Transverse colon (tissue), 4 donors: ENCODE results near the gene PELO. TPM values are rescaled to one million over a fixed set of nuclear protein-coding genes. Genes with fewer than 3 reads are reported as not detected.

Experiments used
- DNase-seq: peaks from one replicate; pipeline ENCODE4 v3.0.0-alpha.2; 2019
- H3K27ac ChIP-seq, 4 donors: fragments of 200-600 bp; sonication (generic); 2 replicates each; pipeline ENCODE4 v1.5.1; 2016 to 2018; ENCODE audit warnings: inconsistent platforms in 4 of 4
- H3K27me3 ChIP-seq: fragments of 200-600 bp; sonication (generic); 2 replicates; pipeline ENCODE4 v1.5.1; 2017; ENCODE audit warnings: inconsistent platforms
- H3K36me3 ChIP-seq, 4 donors: fragments of 200-600 bp; sonication (generic); 2 replicates each; pipeline ENCODE4 v1.5.1; 2017 to 2019; ENCODE audit warnings: inconsistent platforms in 4 of 4
- H3K4me1 ChIP-seq, 4 donors: fragments of 200-600 bp; sonication (generic); 2 replicates each; pipeline ENCODE4 v1.5.1; 2017 to 2020; ENCODE audit warnings: inconsistent platforms in 4 of 4
- H3K4me3 ChIP-seq, 4 donors: fragments of 200-600 bp; sonication (generic); 1 replicate in 1 of 4; 2 replicates in 3 of 4; pipeline versions ENCODE4 v1.5.1 to v1.6.1; 2017 to 2019; ENCODE audit warnings: inconsistent platforms in 4 of 4
- H3K9me3 ChIP-seq, 2 donors: fragments of 200-600 bp; sonication (generic); 2 replicates each; pipeline ENCODE4 v1.5.1; 2017 to 2019; ENCODE audit warnings: inconsistent platforms in 2 of 2
- CTCF ChIP-seq, 5 experiments: fragments of 200-600 bp in 3 of 5; fragments of 450-650 bp in 2 of 5; sonication (generic) in 3 of 5; IDR thresholded peaks; 1 replicate in 2 of 5; 2 replicates in 3 of 5; pipeline ENCODE4 v1.5.1; 2016 to 2017; ENCODE audit warnings: antibody characterized with exemption in 5 of 5, inconsistent platforms in 3 of 5, mild to moderate bottlenecking in 2 of 5, moderate library complexity in 1 of 5
- EP300 ChIP-seq: sonication (generic); formaldehyde crosslinking; IDR thresholded peaks from one replicate; pipeline ENCODE4 v1.6.1; 2017; ENCODE audit warnings: antibody characterized with exemption, low read depth
- POLR2A ChIP-seq: fragments of 450-650 bp; IDR thresholded peaks from one replicate; pipeline ENCODE4 v1.6.1; 2016; ENCODE audit warnings: antibody characterized with exemption, mild to moderate bottlenecking, moderate library complexity
- POLR2AphosphoS5 ChIP-seq, 3 donors: sonication (generic); formaldehyde crosslinking; IDR thresholded peaks; one replicate each; pipeline ENCODE4 v1.6.1; 2016; ENCODE audit warnings: antibody characterized with exemption in 3 of 3
- WGBS, 2 donors: methylation state at CpG; one replicate each; pipeline ENCODE4 v1.1.5; 2018; ENCODE audit warnings: low coverage in 1 of 2; 5-methylcytosine and 5-hydroxymethylcytosine counted together
- in situ Hi-C, 4 donors: fragments of 200-750 bp; cut with MboI; loops; one replicate each; pipeline versions ENCODE4 v1.15.0 to v1.15.1; 2017; ENCODE audit warnings: low sequenced_read_pairs in 3 of 4, low pct_ligation_motif_present in 1 of 4, low pct_unique_long_range_greater_than_20kb in 1 of 4
- intact Hi-C: fragments of 100-400 bp; cut with DNase I; formaldehyde crosslinking; loops from one replicate; pipeline ENCODE4 v1.15.1; 2023; ENCODE audit warnings: low total_unique reads
- total RNA-seq, 4 donors: library from RNA; depleted of rRNA; stranded (reverse); fragments of >200 nt; gene quantifications; one replicate each; pipeline ENCODE4 v1.1.0, GENCODE V29; 2016

Gene PELO
- total RNA-seq, 4 donors from 2014 or later, result 10.1 to 62.3 (median 16.8) TPM

- TF ChIP-seq POLR2A, result no peak
- no peak for TF ChIP-seq EP300
- no peak for TF ChIP-seq POLR2AphosphoS5 (IDR thresholded peaks at IDR 0.05)
- no peak for TF ChIP-seq CTCF (IDR thresholded peaks at IDR 0.05)
- Histone ChIP-seq H3K4me3 (no peak overlapping the region), H3K27me3 (no peaks in the 10 kb centered on the region), H3K27ac (no peak overlapping the region), H3K4me1 (peaks cover 0 to 2% (median 0%) of the 10 kb centered on the region in 4 donors), H3K36me3 (no peaks in the 10 kb centered on the region), H3K9me3 (no peaks in the 10 kb centered on the region)
- no peak for DNase-seq
- in situ Hi-C loops, result loop anchor here in 3 of 4 donors (25.0 kb wide), 2 partner anchors 134 to 309 kb away; no protein-coding TSS in a partner anchor
- 80 to 93% methylated on average over 1 of the region's 1 CpG for WGBS, 2 donors
- intact Hi-C loops, result no loop called here
Observed at GRCh38 chr5:52778781-52779180, 8.9 kb upstream of the PELO start.

- no peak for DNase-seq
- H3K27ac ChIP-seq, result no peak overlapping the region
- intact Hi-C loops, result no loop called here
Observed at GRCh38 chr5:52779213-52779612, 8.5 kb upstream of the PELO start.

GRCh38 chr5:52783226-52783959, 4.3 kb upstream of the PELO start:
- Histone ChIP-seq H3K36me3 (no peaks in the 10 kb centered on the region), H3K9me3 (no peaks in the 10 kb centered on the region), H3K4me3 (no peak overlapping the region), H3K4me1 (peaks cover 0 to 14% (median 7%) of the 10 kb centered on the region in 4 donors), H3K27ac (no peak overlapping the region), H3K27me3 (no peaks in the 10 kb centered on the region)
- no peak for TF ChIP-seq CTCF (IDR thresholded peaks at IDR 0.05)
- TF ChIP-seq POLR2A, result no peak
- no peak for TF ChIP-seq POLR2AphosphoS5 (IDR thresholded peaks at IDR 0.05)
- WGBS, 2 donors, result 44 to 58% methylated on average over 2 of the region's 2 CpGs
- intact Hi-C loops (no loop called here), in situ Hi-C loops (loop anchor here (10.0 to 25.0 kb wide), 3 partner anchors 129 to 304 kb away; no protein-coding TSS in a partner anchor)
- peak; percentile 22 for DNase-seq

More at GRCh38 chr5:52779213-52779612, 8.5 kb upstream of the PELO start:
- no peaks in the 10 kb centered on the region for H3K4me1 ChIP-seq
- H3K4me3 ChIP-seq, result no peak overlapping the region
- in situ Hi-C loops, result loop anchor here in 3 of 4 donors (25.0 kb wide), 2 partner anchors 133 to 308 kb away; no protein-coding TSS in a partner anchor
- TF ChIP-seq EP300 (no peak), POLR2A (no peak)
- no peaks in the 10 kb centered on the region for H3K27me3 ChIP-seq
- H3K9me3 ChIP-seq, result no peaks in the 10 kb centered on the region
- no peaks in the 10 kb centered on the region for H3K36me3 ChIP-seq

- H3K4me3 ChIP-seq, result no peak overlapping the region
- H3K27me3 ChIP-seq, result no peaks in the 10 kb centered on the region
- H3K27ac ChIP-seq, result no peak overlapping the region
- no peaks in the 10 kb centered on the region for H3K9me3 ChIP-seq
- TF ChIP-seq POLR2AphosphoS5 (IDR thresholded peaks at IDR 0.05) (no peak), EP300 (no peak), CTCF (IDR thresholded peaks at IDR 0.05) (no peak), POLR2A (no peak)
- H3K36me3 ChIP-seq, result no peaks in the 10 kb centered on the region
- peaks cover 0 to 22% (median 9%) of the 10 kb centered on the region in 4 donors for H3K4me1 ChIP-seq
- WGBS, 2 donors, result 55 to 65% methylated on average over 6 of the region's 6 CpGs
- intact Hi-C loops (loop anchor here (5.0 kb wide), 1 partner anchor 133 kb away; no protein-coding TSS in a partner anchor), in situ Hi-C loops (loop anchor here (10.0 to 25.0 kb wide), 3 partner anchors 128 to 303 kb away; no protein-coding TSS in a partner anchor)
- DNase-seq, result no peak
Observed at GRCh38 chr5:52784737-52785136, 3.0 kb upstream of the PELO start.
